ENCODE measurements around the gene WASF1.
"Not testable (repeated sequence)": the region's sequence is repeated elsewhere in the genome, so short reads cannot be mapped to it uniquely, and the experiment has no call there.

Gene WASF1

DNA sequence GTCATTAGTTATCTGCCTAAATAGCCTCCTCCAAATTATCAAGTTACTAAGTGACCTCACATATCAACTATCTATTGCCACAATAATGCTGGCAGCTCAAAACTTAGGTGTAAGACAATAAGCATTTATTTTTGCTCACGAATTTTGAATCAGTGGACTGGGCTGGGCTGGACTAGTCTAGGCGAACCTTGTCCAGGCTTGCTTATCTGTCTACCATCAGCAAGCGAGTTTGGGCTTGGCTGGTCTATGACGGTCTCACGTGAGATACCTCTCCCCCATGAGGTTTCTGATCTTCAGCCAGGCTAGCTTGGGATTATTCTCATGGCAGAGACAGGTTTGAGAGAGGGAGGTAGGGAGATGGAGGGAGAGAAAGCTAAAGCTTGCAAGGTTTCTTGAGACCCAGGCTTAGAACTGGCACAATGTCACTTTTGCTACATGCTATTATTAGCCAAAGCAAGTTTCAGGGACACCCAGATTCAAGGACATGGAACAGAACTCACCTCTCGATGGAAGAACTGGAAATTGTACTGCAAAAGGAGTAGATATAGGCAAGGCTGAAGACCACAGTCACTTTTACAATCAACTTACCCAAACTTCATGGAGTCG is 80.9 kb downstream of the WASF1 start:
- DNase-seq (ENCODE audit: low read depth, low spot score), result no peak
- H3K4me3 ChIP-seq (ENCODE audit: low read length), result no peak overlapping the region

DNA sequence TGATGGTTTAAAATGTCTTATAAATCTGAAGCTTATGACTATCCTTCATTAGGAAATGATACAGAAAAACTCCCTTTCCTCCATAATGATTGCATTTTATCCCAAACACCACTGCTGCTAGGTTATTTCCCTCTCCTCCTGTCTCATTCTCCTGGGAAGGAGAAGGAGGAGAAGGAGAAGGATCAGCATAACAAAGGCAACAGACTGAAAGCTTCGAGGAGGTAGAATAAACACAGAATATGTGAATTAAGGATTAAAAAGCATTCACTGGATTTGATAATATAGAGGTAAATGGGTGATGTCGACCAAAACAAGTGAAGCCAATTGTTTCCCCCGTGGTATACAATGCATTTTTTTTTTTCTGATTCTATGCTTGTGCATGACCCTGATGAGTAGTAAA is 82.0 kb downstream of the WASF1 start:
- H3K4me3 ChIP-seq (ENCODE audit: low read length), result no peak overlapping the region
- no peak for DNase-seq (ENCODE audit: low read depth, low spot score)

DNA sequence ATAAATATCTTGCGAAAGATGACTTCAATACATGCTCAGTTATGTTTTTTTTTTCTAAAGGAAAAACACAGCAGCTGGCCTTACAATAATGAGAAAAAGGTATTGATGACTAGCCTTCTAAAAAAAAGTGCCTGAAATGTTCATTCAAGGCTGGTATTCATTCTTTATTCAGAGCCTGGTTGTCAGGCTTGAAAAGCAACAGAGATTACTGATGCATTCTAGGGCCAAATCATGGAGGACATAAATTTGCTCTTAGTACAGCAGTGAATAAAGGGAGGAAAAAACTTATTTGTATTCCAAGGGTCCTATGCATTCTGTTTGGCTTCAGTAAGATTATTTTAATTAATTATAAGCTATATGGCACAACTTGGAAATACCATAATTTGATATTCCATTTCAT is 83.5 kb downstream of the WASF1 start:
- DNase-seq (ENCODE audit: low read depth, low spot score), result no peak
- H3K4me3 ChIP-seq (ENCODE audit: low read length), result no peak overlapping the region

DNA sequence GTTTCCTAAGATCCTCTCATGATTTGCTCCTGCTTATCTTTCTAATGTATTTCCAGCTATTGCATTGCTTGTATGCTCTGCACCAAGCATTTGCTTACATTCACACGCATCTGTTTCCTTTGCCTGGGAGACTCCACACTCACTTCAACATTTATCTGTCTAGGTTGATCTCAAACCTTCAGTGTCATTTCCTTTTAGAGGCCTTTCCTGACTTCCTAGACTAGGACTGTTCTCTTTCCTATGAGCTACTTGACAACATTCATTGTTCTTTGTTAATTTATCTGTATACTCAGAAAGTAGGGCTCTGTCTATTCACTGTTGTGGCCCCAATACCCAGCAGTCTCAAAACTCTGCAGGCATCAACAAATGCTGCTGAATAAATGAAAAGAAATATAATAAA is 84.4 kb downstream of the WASF1 start:
- no peak for DNase-seq (ENCODE audit: low read depth, low spot score)
- no peak overlapping the region for H3K4me3 ChIP-seq (ENCODE audit: low read length)

DNA sequence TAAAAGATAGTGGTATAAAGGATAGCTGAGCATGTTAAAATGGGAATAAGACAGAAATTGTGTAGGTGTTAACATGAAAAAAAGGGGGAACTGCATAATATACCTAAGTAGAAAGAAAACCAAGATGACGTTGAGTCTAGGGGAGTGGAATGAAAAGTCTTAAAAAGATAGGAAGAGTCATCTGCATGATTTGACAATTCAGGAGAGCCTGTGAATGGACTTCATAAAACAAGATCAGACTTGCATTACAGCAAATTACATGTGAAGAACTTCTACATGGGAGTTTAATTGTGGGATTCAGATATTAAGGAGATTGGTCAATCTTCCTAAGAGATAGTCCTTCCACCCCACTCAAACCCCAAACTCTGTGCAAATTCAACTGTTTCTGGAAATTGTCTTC is 85.5 kb downstream of the WASF1 start:
- no peak for DNase-seq (ENCODE audit: low read depth, low spot score)
- no peak overlapping the region for H3K4me3 ChIP-seq (ENCODE audit: low read length)

DNA sequence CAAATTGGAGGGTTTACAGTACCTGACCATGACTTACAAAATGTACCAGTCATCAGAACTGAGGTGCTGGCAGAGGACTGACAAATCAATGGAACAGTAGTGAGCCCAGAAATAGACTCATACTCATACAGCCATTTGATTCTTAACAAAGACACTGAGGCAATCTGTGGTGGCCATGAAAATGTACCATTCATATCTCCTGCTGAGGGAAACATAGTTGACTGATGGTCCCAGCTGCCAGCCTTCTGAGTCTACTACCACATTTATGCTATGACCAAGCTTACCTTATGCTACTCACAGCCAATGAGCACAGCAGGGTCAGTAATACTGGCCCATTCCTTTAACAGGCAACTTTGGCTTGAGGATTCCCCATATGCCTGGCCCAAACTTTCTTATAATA is 88.6 kb downstream of the WASF1 start:
- DNase-seq (ENCODE audit: low read depth, low spot score), result no peak
- H3K4me3 ChIP-seq (ENCODE audit: low read length), result no peak overlapping the region

DNA sequence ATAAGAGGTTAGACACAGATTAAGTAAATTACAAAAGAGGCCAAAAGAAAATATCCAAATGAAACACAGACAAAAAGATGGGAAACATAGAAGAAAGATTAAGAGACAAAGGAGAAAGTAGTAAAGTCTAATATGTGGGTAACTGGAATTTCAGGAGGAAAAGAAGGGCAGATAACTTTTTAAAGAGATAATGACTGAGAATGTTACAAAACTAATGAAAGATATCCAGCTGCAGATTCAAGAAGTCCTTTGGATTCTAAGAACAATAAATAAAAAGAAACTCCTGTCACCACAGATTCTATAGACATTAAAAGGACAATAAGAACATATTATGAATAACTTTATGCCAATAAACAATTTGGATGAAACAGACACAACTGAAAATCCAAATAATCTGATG is 90.1 kb downstream of the WASF1 start:
- DNase-seq (ENCODE audit: low read depth, low spot score), result no peak
- H3K4me3 ChIP-seq (ENCODE audit: low read length), result no peak overlapping the region

DNA sequence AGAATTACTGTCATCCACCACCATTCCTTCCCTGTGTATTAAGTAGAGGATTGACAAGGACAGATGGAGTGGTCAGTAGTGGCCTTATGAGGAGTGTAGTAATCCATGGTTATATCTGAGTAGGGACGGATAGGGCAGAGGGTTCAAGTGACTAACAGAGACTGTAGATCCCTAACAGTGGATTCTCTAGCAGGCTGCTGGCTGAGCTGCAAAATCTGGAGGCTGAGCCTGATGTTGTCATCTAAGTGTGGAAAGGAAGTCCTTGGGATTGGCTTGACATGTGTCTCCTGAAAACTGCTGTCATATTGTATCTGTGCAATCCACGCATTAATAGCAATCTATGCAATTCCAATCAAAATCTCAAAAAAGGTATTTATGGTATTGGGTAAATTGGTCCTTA is 94.2 kb downstream of the WASF1 start:
- no peak for DNase-seq (ENCODE audit: low read depth, low spot score)
- H3K4me3 ChIP-seq (ENCODE audit: low read length), result no peak overlapping the region

DNA sequence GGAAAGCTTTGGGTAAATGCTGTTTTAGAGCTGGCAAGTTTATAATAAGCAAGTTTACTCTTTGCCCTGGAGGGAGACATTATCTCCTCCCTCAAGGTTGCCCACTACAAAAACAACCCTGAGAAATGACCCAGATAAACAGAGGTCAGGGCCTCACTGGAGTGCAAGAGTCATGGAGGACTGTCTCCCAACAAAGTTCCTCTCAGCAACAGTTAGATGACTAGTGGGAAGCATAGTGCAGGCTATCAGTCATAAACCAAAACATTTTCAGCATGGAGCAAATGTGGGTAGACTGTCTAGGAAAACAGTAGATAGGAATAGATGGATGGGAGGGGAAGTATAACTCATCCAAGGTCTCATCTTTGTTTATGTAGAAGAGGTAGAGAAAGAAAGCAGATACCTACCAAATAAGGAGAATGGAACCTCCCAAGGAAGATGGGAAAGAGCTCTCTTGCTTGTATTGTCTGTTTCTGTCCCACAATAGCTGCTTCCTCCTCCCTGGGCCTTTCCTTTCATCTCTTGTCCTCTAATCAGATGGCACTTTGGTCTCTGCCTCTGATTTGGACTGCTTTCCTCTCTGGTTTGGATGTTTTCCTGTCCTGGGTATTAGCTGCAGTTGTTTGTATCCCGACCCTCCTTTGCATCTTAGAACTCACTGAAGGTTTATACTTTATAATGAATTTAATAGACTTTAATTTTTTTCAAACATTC is 95.4 kb downstream of the WASF1 start:
- DNase-seq (ENCODE audit: low read depth, low spot score), result no peak
- H3K4me3 ChIP-seq (ENCODE audit: low read length), result no peak overlapping the region

DNA sequence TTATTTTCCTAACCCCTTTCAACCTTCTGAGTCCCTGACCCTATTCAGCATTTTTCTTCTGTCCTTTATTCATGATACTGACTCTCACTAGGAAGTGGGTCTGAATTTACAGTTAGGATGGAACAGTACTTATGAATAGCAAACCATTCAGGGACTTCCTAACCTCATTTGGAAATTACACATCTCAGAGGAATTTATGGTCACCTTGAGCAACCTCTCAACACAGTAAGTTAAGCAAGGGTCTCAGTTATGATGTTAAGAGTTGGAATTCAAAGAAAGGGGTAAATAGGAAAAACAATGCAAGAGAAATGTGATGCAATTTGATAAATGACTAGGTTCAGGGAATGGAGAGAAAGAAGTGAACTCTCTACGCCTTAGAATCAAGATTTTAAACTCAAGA is 104.1 kb downstream of the WASF1 start:
- H3K4me3 ChIP-seq (ENCODE audit: low read length), result no peak overlapping the region
- DNase-seq (ENCODE audit: low read depth, low spot score), result no peak

DNA sequence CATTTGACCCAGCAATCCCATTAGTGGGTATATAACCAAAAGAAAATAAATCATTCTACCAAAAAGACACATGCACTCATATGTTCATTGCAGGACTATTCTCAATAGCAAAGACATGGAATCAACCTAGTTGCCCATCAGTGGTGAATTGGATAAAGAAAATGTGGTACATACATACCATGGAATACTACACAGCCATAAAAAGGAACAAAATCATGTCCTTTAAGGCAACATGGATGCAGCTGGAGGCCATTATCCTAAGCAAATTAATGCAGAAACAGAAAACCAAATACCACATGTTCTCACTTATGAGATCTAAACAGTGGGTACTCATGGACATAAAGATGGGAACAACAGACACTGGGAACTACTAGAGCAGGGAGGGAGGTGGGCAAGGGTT is 106.0 kb downstream of the WASF1 start:
- not testable (repeated sequence) for DNase-seq (ENCODE audit: low read depth, low spot score); H3K4me3 ChIP-seq (ENCODE audit: low read length)

DNA sequence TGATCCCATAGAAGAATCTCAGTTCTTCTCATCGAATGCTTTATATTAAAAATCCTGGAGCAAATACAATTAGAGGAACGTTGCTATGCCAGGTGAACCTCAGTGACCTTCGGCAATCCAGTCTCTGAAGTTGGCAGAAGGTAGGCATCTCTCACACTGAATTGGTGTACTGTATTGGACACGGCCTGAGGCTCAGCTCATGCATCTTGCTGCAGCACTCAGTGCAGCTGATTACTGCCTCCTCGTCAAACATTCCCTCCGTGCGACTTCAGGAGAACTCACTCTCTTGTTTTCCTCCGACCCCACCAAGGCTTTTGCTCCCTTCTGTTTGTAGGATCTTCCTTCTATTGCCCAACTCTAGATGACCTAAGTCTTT is 110.9 kb downstream of the WASF1 start:
- no peak for DNase-seq (ENCODE audit: low read depth, low spot score)

DNA sequence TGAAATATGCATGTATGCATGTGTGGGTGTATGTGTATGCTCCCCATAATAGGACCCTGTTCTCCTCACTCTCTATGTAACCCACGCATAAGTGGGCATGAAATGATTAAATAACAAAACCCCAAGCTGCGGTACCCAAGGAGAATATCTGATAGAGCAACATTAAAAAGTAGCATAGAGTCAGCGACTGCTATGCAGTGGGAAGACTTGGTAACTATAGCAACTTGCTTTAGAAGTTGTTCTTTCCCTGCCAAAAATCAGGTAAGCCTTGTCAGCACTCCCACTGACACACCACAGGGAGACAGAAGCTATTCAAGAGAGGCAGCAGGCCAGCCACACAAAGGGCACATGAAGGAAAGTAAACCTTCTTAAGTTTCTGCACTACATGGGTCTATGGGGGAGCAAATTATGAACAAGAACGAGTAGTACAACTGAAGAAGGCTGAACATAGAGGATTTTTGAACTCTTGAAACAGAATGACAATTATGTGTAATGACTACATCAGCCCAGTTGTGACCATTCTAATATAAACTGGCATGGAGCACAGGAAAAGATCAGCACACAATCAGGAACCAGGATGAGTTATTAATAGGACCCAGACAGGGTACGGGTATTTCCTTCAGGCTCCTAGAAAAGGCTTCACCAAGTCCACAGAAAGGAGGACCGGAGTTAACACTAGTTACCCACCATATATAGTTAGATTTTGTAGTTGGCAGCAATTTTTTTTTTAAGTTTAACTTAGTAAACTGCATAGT is 111.5 kb downstream of the WASF1 start:
- no peak overlapping the region for H3K4me3 ChIP-seq (ENCODE audit: low read length)
- no peak for DNase-seq (ENCODE audit: low read depth, low spot score)

More for the DNA sequence above, 110.9 kb downstream of the WASF1 start:
- H3K4me3 ChIP-seq (ENCODE audit: low read length), result no peak overlapping the region

DNA sequence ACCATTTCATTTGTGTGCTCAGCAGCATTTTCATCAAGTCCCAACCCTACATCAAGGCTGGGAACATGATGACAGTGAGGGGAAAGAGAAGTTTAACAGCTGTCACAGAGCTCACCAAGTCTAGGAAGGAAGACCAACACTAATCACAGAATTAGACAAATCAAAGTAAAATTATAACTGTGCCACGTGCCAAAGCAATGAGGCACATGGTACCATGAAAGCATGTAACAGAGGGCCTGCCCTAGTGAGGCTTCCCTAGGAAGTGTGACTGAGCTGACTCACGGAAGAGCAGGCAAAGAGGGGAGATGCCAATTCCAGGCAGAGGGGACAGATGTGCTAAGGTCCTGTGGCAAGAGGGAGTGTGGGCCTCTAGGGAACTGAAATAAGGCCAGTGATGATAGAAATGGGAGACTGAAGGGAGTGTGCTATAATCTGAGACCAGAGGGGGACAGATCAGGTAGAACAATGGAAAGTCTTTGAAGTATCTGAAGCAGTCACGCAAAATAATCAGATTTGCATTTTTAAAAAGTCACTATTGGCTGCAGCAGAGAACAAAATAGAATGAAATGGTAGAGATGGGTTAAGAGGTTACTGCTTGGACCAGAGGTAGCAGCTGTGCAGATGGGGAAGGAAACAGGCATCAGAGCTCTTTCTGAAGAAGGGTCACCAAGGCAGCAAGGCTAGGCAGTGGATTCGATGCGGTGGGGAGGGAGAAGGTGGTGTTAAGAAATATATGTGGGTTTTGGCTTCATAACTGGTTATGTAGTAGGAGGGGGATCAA is 114.5 kb downstream of the WASF1 start:
- DNase-seq (ENCODE audit: low read depth, low spot score), result no peak

DNA sequence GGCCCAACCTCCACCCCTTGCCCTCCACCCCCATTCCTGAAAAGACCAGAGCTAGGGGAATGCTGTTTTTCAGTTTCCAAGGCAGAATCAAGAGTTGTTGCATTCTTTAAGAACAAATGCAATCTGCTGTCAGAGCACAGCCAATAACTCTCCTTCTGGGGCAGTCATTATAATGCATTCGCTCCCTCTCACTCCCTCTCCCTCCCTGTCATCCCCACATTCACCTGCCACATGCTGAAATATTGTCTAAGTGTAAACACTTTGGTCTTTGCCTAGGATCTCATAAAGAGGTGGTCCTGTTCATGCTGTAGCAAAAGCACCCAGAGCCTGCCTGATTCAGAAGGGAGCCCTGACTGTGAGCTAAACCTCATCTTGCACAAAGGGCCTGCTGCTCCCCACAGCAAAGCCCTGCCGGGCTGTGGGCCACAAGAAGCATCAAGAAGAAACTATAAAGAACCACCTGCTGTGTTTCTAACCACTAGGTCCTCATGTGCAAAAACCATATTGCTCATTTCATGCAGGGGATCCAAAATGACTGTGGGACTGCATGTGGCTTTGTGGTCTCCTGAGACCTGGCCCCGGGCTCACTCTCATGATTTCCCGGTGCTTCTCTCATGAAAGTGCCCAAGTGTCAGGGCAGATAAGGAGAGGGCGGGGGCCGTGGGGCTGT is 115.7 kb downstream of the WASF1 start:
- no peak overlapping the region for H3K4me3 ChIP-seq (ENCODE audit: low read length)
- DNase-seq (ENCODE audit: low read depth, low spot score), result peak; percentile 97

More for the DNA sequence above, 114.5 kb downstream of the WASF1 start:
- H3K4me3 ChIP-seq (ENCODE audit: low read length), result no peak overlapping the region

DNA sequence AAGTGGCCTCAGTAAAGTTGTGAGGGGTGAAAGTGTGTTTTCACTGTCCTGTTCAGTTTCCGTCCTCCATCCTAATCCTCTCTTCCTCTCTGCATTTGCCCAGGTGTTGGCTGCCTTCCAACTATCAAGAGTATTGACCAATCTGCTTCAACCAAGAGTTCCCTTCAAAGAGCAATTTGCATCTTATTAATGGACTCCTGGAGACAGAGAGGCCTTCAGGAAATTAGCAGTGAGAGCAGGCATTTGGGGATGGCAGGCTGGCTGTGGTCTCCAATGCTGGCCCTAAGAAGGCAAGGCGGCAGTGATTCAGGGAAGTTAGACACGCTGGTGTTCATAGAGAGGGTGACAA is 124.1 kb downstream of the WASF1 start:
- H3K4me3 ChIP-seq (ENCODE audit: low read length), result no peak overlapping the region
- no peak for DNase-seq (ENCODE audit: low read depth, low spot score)

DNA sequence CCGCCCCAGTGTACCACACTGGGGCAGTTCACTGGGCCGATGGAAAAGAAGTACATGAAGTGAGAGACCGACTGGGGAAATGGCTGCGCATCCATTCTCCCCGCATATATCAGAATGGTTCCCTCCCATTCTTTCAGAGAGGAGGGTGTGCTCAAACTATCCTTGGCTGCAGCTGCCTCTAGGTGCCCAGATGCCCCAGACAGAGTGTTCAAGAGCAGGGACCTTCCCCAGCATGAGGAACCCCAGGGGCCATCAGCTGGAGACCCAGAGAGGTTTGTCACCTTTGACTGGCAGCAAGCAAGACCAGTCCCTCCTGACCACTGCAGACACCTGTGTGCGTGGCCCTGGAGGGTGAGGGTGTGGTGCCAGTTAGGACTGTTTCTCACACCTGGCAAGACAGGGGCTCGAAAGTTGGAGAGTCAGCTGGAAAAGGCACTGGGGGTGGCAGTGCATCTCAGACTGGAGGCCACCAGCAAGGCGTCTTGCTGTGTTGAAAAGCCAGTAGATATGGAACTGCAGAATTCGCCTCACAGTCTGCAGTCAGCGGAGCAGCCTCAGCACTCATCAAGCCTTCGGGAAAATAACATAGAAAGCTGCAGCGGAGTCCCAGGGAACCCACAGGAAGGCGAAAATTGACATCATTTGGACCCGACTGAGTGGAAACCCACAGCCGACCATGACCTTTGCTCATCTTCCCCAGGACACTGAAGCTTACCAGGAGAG is 124.6 kb downstream of the WASF1 start:
- no peak overlapping the region for H3K4me3 ChIP-seq (ENCODE audit: low read length)
- no peak for DNase-seq (ENCODE audit: low read depth, low spot score)

DNA sequence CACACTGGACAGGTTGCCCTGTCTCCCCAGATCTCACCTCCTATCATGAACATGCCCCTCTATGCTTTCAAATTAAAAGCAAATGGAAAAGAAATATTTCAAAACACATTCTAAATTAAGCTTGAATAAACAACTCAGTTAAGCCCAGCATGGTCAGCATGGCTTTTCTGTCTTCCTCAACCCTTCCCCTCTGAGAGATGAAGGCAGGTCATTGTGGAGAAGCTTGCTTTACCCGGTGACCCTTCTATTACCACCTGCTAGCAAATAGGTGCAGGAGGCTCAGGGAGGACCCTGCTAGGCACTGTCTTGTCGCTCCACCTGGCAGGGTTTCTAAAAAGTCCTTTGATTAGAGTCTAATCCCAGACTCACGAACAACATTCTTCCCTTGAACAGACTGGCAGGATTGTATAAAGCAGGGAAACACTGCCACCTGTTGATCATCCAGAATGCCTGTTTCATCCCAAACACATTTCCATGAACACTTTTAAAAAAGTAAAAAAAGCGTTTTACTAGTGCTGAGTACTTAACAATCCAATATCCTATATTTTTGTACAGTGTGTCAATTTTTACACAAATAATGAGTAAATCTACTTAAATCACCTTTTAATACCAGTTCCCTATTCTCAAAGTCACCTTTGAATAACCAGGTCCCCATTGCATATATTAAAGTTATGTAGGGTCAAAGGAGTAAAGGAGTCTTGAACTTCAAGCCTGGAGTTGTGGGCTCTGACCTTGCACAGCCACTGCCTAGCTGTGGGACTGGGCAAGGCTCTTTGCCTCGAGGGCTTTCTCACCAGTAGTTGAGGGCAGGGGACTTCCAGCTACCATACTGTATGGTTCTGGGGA is 125.9 kb downstream of the WASF1 start:
- DNase-seq (ENCODE audit: low read depth, low spot score), result peak; percentile 32
- no peak overlapping the region for H3K4me3 ChIP-seq (ENCODE audit: low read length)

Measured in Jurkat, Clone E6-1 (cell line).